Vagina (tissue), 2 donors: ENCODE results near the gene TOMM22.

Source experiments
- CTCF ChIP-seq, 3 experiments: fragments of 450-650 bp in 2 of 3; fragments of 200-600 bp in 1 of 3; sonication (generic) in 1 of 3; IDR thresholded peaks; one replicate each; pipeline ENCODE4 v1.5.1; 2017 to 2019; ENCODE audit warnings: antibody characterized with exemption in 3 of 3, mild to moderate bottlenecking in 2 of 3, moderate library complexity in 2 of 3
- POLR2A ChIP-seq, 2 donors: fragments of 450-650 bp; IDR thresholded peaks; one replicate each; pipeline ENCODE4 v1.6.1; 2017; ENCODE audit warnings: antibody characterized with exemption in 2 of 2, mild to moderate bottlenecking in 2 of 2, moderate library complexity in 2 of 2
- POLR2AphosphoS5 ChIP-seq, 2 donors: sonication (generic); formaldehyde crosslinking; IDR thresholded peaks; one replicate each; pipeline ENCODE4 v1.9.0; 2017; ENCODE audit warnings: antibody characterized with exemption in 2 of 2, mild to moderate bottlenecking in 2 of 2, low read depth in 1 of 2; ENCODE audit not compliant: insufficient read depth in 1 of 2

- TF ChIP-seq CTCF (IDR thresholded peaks at IDR 0.05) (no peak), POLR2AphosphoS5 (IDR thresholded peaks at IDR 0.05; ENCODE audit: insufficient read depth in 1 of 2, low read depth in 1 of 2) (no peak), POLR2A (IDR thresholded peaks at IDR 0.05) (no peak)
Measured at GRCh38 chr22:38733724-38734381, 52.1 kb downstream of the TOMM22 start.
